CD14-positive monocyte (primary cell): ENCODE data around the gene TEAD1. TPM values are rescaled to one million over a fixed set of nuclear protein-coding genes. Genes with fewer than 3 reads are reported as not detected.

Source experiments
- DNase-seq, 3 donors: peaks; one replicate each; pipeline ENCODE4 v3.0.0-alpha.2; 2011 to 2022
- H2AFZ ChIP-seq: 2 replicates; pipeline ENCODE4 v1.6.0; 2012; ENCODE audit warnings: mild to moderate bottlenecking, low read depth, low read length, inconsistent platforms; ENCODE audit not compliant: insufficient read depth, poor library complexity, severe bottlenecking
- H3K27ac ChIP-seq, 2 donors: 1 replicate in 1 of 2; 2 replicates in 1 of 2; pipeline ENCODE4 v1.5.1; 2012 to 2013; ENCODE audit warnings: low read length in 2 of 2, control low read depth in 1 of 2, inconsistent platforms in 1 of 2, low read depth in 1 of 2, mild to moderate bottlenecking in 1 of 2
- H3K27me3 ChIP-seq, 2 donors: one replicate each; pipeline versions ENCODE4 v1.6.0 to v1.6.1; 2011 to 2013; ENCODE audit warnings: low read length in 2 of 2; ENCODE audit not compliant: control insufficient read depth in 2 of 2, insufficient read depth in 2 of 2
- H3K36me3 ChIP-seq, 2 donors: replicated peaks in 1 of 2; 1 replicate in 1 of 2; 2 replicates in 1 of 2; pipeline versions ENCODE4 v1.5.1 to v1.6.1; 2012 to 2013; ENCODE audit warnings: low read length in 2 of 2, control low read depth in 1 of 2, inconsistent platforms in 1 of 2, mild to moderate bottlenecking in 1 of 2; ENCODE audit not compliant: insufficient read depth in 2 of 2, control insufficient read depth in 1 of 2
- H3K4me1 ChIP-seq, 2 donors: 1 replicate in 1 of 2; 2 replicates in 1 of 2; pipeline versions ENCODE4 v1.5.1 to v1.6.1; 2012 to 2013; ENCODE audit warnings: low read length in 2 of 2, control low read depth in 1 of 2, inconsistent platforms in 1 of 2, mild to moderate bottlenecking in 1 of 2, moderate library complexity in 1 of 2; ENCODE audit not compliant: insufficient read depth in 2 of 2, control insufficient read depth in 1 of 2
- H3K4me2 ChIP-seq: replicated peaks from 2 replicates; pipeline ENCODE3; 2012; ENCODE audit warnings: low read length, moderate library complexity, mild to moderate bottlenecking; ENCODE audit not compliant: poor library complexity, severe bottlenecking; ENCODE audit errors: extremely low read depth
- H3K4me3 ChIP-seq, 3 experiments: fragments of 200-600 bp in 1 of 3; sonication (generic) in 1 of 3; replicated peaks in 1 of 3; 1 replicate in 2 of 3; 2 replicates in 1 of 3; pipeline ENCODE4 v1.5.1; 2011 to 2013; ENCODE audit warnings: low read length in 3 of 3, mild to moderate bottlenecking in 3 of 3, control low read depth in 2 of 3, low read depth in 2 of 3, inconsistent platforms in 1 of 3, moderate library complexity in 1 of 3
- H3K79me2 ChIP-seq: 2 replicates; pipeline ENCODE4 v1.6.0; 2012; ENCODE audit warnings: mild to moderate bottlenecking, control low read depth, inconsistent platforms, low read length, moderate library complexity; ENCODE audit not compliant: insufficient read depth
- H3K9ac ChIP-seq: 2 replicates; pipeline ENCODE4 v1.6.0; 2017; ENCODE audit warnings: low read length, mild to moderate bottlenecking; ENCODE audit not compliant: insufficient read depth, poor library complexity, severe bottlenecking
- H3K9me3 ChIP-seq, 2 donors: replicated peaks in 1 of 2; 1 replicate in 1 of 2; 2 replicates in 1 of 2; pipeline versions ENCODE4 v1.5.1 to v1.6.1; 2012 to 2013; ENCODE audit warnings: low read length in 2 of 2, control low read depth in 1 of 2; ENCODE audit not compliant: control insufficient read depth in 1 of 2, insufficient read depth in 1 of 2
- H4K20me1 ChIP-seq: 2 replicates; pipeline ENCODE4 v1.6.0; 2012; ENCODE audit warnings: mild to moderate bottlenecking, low read length, control low read depth, moderate library complexity; ENCODE audit not compliant: insufficient read depth
- H3K27ac Mint-ChIP-seq, 7 donors: one replicate each; pipeline ENCODE4 v1.8.0; 2020; ENCODE audit warnings: mild to moderate bottlenecking in 7 of 7, mixed read lengths in 7 of 7, moderate library complexity in 6 of 7, inconsistent platforms in 2 of 7
- H3K27me3 Mint-ChIP-seq, 3 donors: one replicate each; pipeline ENCODE4 v1.8.0; 2021 to 2022; ENCODE audit warnings: low read depth in 3 of 3, mild to moderate bottlenecking in 3 of 3, mixed read lengths in 3 of 3, moderate library complexity in 3 of 3, inconsistent platforms in 1 of 3
- H3K36me3 Mint-ChIP-seq, 2 donors: one replicate each; pipeline ENCODE4 v1.8.0; 2020; ENCODE audit warnings: mixed read lengths in 2 of 2, inconsistent platforms in 1 of 2, mild to moderate bottlenecking in 1 of 2
- H3K4me1 Mint-ChIP-seq: one replicate; pipeline ENCODE4 v1.8.0; 2020; ENCODE audit warnings: mild to moderate bottlenecking, mixed read lengths
- H3K4me3 Mint-ChIP-seq, 2 donors: one replicate each; pipeline ENCODE4 v1.8.0; 2020; ENCODE audit warnings: mild to moderate bottlenecking in 2 of 2, mixed read lengths in 2 of 2, moderate library complexity in 1 of 2
- H3K9me3 Mint-ChIP-seq, 7 donors: one replicate each; pipeline ENCODE4 v1.8.0; 2020 to 2022; ENCODE audit warnings: mixed read lengths in 7 of 7, mild to moderate bottlenecking in 6 of 7, moderate library complexity in 6 of 7, inconsistent platforms in 2 of 7
- WGBS: methylation state at CpG from one replicate; pipeline ENCODE4 v1.1.5; 2013; ENCODE audit warnings: missing lambda C conversion rate; ENCODE audit not compliant: insufficient coverage; 5-methylcytosine and 5-hydroxymethylcytosine counted together
- intact Hi-C, 2 donors: fragments of 100-400 bp; cut with micrococcal nuclease; formaldehyde crosslinking; loops; one replicate each; pipeline versions ENCODE4 v1.15.0 to v1.15.1; 2023
- polyA plus RNA-seq, 3 donors: library from polyadenylated mRNA; depleted of rRNA in 1 of 3; unstranded in 2 of 3; stranded (reverse) in 1 of 3; fragments of 300-500 nt in 2 of 3; fragments of >200 nt in 1 of 3; fragmentation: Illumina TruSeq in 2 of 3; gene quantifications; 1 replicate in 2 of 3; 2 replicates in 1 of 3; pipeline ENCODE4 v1.2.3, GENCODE V29; 2012 to 2021
- TF ChIP-seq, protein P1 (sequence below): fragments of 200-600 bp; IDR thresholded peaks from one replicate; pipeline ENCODE4 v1.8.0; 2022; ENCODE audit warnings: antibody characterized with exemption, mild to moderate bottlenecking

Gene TEAD1
- polyA plus RNA-seq, 3 donors: not detected

DNA sequence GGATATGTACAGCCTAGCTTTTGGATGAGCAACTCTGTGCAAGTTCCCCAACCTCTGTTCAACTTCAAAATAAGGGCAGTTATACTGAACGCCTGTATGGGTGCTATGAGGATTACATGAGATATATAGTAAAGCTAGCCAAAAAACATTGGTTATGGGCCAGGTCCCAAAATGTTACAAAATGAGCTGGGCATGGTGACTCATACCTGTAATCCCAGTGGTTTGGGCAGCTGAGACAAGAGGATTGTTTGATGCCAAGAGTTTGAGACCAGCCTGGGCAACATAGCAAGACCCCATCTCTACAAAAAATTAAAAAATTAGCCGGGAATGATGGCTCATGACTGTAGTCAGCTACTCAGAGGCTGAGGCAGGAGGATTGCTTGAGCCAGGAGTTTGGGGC lies 118.4 kb downstream of the TEAD1 start:
- H3K9me3 Mint-ChIP-seq: no peaks in the 10 kb centered on the region
- no peak for DNase-seq
- no peaks in the 10 kb centered on the region for H3K36me3 ChIP-seq
- no peaks in the 10 kb centered on the region for H3K27me3 ChIP-seq
- no peaks in the 10 kb centered on the region for H3K79me2 ChIP-seq
- H3K4me2 ChIP-seq: no peak overlapping the region
- no peaks in the 10 kb centered on the region for H3K36me3 Mint-ChIP-seq
- no peaks in the 10 kb centered on the region for H4K20me1 ChIP-seq
- H3K4me1 ChIP-seq: no peaks in the 10 kb centered on the region
- TF ChIP-seq, protein P1, sequence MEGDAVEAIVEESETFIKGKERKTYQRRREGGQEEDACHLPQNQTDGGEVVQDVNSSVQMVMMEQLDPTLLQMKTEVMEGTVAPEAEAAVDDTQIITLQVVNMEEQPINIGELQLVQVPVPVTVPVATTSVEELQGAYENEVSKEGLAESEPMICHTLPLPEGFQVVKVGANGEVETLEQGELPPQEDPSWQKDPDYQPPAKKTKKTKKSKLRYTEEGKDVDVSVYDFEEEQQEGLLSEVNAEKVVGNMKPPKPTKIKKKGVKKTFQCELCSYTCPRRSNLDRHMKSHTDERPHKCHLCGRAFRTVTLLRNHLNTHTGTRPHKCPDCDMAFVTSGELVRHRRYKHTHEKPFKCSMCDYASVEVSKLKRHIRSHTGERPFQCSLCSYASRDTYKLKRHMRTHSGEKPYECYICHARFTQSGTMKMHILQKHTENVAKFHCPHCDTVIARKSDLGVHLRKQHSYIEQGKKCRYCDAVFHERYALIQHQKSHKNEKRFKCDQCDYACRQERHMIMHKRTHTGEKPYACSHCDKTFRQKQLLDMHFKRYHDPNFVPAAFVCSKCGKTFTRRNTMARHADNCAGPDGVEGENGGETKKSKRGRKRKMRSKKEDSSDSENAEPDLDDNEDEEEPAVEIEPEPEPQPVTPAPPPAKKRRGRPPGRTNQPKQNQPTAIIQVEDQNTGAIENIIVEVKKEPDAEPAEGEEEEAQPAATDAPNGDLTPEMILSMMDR: no peak
- H3K27ac Mint-ChIP-seq: no peak overlapping the region
- H3K27ac ChIP-seq: no peak overlapping the region
- no CpG with 5 or more reads among the region's 2 CpGs for WGBS
- no peak overlapping the region for H2AFZ ChIP-seq
- no peaks in the 10 kb centered on the region for H3K4me1 Mint-ChIP-seq
- H3K4me3 ChIP-seq: no peak overlapping the region
- intact Hi-C loops: no loop called here
- H3K27me3 Mint-ChIP-seq: peaks cover 1 to 3% (median 3%) of the 10 kb centered on the region in 3 donors
- no peaks in the 10 kb centered on the region for H3K9me3 ChIP-seq
- no peak overlapping the region for H3K9ac ChIP-seq
- H3K4me3 Mint-ChIP-seq: no peak overlapping the region

DNA sequence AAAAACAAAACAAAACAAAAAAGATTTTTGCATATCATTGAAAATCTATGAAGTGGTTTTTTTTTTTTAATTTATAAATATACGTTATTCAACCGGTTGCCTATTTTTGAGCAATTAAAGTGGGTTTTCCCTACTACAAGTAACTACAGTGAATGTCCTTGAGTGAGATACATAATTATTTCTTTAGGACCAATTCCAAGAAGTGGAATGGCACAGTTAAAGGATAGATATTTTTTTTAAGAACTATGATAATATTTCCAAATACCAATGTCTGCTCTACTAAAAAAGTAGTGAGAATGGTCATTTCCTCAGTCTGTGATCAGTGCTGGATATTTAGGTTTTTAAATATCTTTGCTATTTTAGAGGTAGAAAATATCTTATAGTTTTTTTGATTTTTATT lies 118.8 kb downstream of the TEAD1 start:
- no peaks in the 10 kb centered on the region for H3K36me3 ChIP-seq
- Mint-ChIP-seq H3K27ac (no peak overlapping the region), H3K4me3 (no peak overlapping the region), H3K27me3 (peaks cover 3 to 6% (median 5%) of the 10 kb centered on the region in 3 donors), H3K36me3 (no peaks in the 10 kb centered on the region), H3K4me1 (no peaks in the 10 kb centered on the region), H3K9me3 (no peaks in the 10 kb centered on the region)
- H3K9ac ChIP-seq: no peak overlapping the region
- no peak overlapping the region for H3K4me3 ChIP-seq
- no peaks in the 10 kb centered on the region for H3K27me3 ChIP-seq
- no peaks in the 10 kb centered on the region for H3K79me2 ChIP-seq
- H3K9me3 ChIP-seq: no peaks in the 10 kb centered on the region
- no CpG with 5 or more reads among the region's 2 CpGs for WGBS
- no peak for DNase-seq
- TF ChIP-seq, protein P1: no peak
- intact Hi-C loops: no loop called here
- H3K4me1 ChIP-seq: no peaks in the 10 kb centered on the region
- H4K20me1 ChIP-seq: no peaks in the 10 kb centered on the region
- H2AFZ ChIP-seq: no peak overlapping the region
- H3K27ac ChIP-seq: no peak overlapping the region
- H3K4me2 ChIP-seq: no peak overlapping the region
